ENCODE data around the gene DPM2.

DPM2 gene

GRCh38 chr9:127937388-127938297 is at the start of gene DPM2:
Gene DPM2 (minus strand): TSS chr9:127937854. CDS start chr9:127937820, 34 bp downstream.
- no peak for DNase-seq

GRCh38 chr9:127987103-127987614 is 49.5 kb upstream of the DPM2 start:
- no peak for DNase-seq

DNA sequence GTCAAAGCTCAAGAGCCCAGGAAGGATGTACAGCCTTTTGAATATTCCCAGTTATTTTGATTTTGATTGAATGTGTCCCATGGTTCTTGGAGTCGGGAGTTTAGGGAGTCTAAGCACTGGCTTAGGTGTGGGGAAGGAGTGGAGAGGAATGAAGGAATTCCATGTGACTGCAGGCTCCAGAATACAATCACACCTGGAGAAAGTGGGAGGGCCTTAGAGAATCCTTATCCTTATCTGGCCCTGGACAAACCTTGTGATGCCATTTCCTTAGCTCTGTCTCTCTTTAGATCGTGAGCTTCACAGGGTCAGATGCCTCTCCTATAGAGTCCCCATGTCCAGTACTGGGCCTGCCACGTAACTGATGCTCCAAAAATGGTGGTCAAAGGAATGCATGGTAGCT is 47.4 kb upstream of the DPM2 start:
- DNase-seq, result no peak

GRCh38 chr9:127983847-127984289 is 46.2 kb upstream of the DPM2 start:
- no peak for DNase-seq

DNA sequence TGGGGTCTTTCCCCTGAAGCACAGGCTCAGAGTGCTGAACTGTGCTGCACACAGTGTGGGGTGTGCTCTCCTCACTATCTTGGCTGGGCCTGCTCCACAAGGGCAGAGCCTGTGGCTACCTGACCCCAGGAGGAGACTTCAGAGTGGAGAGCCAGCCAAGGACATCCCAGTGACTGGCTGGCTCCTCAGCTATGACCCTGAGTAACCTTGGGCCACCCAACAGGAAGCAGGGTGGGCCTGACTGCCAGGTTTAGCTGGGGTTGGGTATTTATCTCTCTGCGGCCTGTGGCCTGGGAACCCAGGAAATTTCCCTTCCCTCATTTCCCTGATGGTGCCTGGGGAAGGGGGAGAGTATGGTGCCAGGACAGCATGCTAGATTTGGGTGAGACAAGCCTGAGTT is 45.3 kb upstream of the DPM2 start:
- DNase-seq, result no peak

- DNase-seq, result no peak
Observed at GRCh38 chr9:127981559-127982121, 44.0 kb upstream of the DPM2 start.

DNA sequence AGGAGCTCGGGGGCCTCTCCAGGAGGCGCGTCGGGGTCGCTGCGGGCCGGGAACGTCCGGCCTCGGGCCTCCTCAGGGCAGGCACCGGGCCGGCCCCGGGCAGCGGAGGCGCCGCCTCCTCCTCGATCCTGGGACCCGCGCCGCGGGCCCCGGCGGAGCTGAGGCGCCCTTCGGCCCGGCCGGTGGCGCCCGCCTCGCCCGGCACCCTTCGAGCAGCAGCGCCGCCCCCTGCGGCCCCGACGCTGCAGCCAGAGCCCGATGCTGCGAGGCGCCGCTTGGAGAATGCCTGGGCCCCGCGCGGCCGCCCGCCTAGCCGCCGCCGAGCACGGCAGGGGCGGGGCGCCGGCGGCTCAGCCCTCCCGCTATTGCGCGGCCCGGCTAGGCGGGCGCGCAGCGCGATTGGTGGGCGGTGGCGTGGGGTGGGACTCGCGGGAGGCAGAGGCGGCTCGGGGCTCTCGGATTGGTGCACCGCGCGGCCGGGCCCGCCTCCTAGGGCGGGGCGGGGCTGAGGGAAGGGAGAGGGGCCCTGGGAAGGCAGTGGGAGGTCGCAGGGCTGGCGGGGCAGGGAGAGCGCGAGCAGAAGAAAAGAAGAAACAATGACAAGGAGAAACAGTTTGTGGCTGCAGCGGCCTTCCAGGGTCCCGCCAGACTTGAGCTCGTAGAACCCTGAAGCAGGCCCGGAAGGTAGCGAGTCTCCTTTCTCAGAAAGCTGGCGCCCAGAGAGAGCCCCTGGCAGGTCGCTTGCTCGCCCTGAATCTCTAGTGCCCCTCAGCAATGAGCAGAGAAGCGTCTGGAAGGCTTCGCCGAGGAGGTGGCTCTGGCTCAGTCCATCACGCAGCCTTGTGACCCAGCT is 43.3 kb upstream of the DPM2 start, which contains the start of gene EEIG1:
TSS of gene EEIG1 (minus strand) at position 284 of the 853 bp plus-strand sequence. CDS start 852 bp downstream, outside the sequence.
- peak; percentile 46 for DNase-seq

GRCh38 chr9:127980060-127980705 is 42.5 kb upstream of the DPM2 start:
- no peak for DNase-seq

- no peak for DNase-seq
Observed at GRCh38 chr9:127979333-127980059, 41.8 kb upstream of the DPM2 start.

DNA sequence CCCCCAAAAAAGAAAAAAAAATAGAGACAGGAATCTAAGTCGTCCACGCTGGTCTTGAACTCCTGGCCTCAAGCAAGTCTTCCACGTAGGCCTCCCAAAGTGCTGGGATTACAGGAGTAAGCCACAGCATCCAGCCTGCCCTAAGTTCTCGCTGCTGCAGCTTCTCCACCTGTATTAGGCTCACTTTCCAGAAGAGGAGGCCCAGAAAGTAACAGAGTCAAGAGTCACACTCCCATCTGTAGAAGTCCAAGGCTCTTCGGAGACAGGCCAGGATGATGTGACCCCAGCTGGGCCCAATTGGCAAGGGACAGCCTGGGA is 41.3 kb upstream of the DPM2 start:
- DNase-seq, result no peak

- DNase-seq, result no peak
Observed at GRCh38 chr9:127977884-127978647, 40.4 kb upstream of the DPM2 start.

DNA sequence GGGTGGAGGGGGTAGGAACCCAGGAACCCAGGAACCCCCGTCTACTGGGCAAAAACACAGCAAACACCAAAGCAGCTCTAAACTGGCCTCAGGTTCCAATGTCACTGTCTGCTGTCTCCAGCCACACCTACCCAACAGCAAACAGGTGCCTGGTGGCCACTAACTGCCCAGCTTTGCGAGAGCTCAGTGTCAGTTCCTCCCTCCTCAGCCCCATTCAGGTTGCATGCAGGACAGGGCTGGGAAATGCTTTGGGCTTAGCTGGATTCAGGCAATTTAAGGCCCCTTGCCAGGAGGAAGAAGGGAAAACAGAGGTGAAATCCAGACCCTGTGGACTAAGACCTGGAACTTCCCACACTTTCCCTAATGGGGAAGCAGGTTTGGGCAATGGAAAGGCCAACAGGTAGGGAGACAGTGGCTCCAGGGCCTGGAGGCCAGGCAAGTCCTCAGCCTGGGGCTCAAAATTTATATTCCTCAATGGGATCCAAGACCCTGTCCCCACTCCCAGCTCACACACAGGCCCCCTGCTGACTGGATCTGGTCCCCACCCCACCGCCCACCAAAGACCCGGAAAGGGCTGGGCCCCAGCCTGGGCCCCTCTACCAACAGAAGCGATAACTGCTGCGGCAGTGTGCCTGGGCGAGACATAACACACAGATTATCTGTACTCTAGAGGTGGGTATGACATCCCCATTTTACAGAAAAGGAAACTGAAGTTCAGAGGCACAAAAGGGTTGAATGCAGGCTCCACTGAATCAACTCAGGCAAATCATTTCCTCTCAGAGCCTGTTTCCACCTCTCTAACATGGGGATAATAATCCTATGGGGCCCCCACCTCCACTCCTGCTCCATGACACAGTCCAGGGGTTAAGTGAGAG is 39.6 kb upstream of the DPM2 start:
- DNase-seq, result no peak

DNA sequence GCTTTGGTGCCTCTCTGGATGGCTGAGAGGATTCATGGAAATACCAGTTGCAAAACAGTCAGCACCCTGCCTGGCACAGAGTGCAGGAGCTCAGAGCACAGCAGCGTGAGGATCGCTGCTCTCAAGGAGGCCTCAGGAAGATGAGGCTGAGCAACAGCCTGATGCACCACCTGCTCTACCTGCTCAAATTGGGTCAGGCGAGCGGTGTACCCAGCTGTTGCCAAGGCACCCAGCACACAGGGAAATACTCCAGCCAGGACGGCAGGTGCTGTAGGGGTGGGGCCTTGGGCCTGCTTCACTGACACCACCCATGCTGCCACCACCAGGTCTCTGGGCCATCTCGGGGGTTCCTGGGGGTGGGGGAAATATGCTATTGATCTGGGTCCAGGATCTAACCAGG is 38.8 kb upstream of the DPM2 start:
- no peak for DNase-seq

GRCh38 chr9:127975376-127976315 is 38.0 kb upstream of the DPM2 start:
- no peak for DNase-seq

GRCh38 chr9:127974769-127975261 is 37.2 kb upstream of the DPM2 start:
- no peak for DNase-seq

DNA sequence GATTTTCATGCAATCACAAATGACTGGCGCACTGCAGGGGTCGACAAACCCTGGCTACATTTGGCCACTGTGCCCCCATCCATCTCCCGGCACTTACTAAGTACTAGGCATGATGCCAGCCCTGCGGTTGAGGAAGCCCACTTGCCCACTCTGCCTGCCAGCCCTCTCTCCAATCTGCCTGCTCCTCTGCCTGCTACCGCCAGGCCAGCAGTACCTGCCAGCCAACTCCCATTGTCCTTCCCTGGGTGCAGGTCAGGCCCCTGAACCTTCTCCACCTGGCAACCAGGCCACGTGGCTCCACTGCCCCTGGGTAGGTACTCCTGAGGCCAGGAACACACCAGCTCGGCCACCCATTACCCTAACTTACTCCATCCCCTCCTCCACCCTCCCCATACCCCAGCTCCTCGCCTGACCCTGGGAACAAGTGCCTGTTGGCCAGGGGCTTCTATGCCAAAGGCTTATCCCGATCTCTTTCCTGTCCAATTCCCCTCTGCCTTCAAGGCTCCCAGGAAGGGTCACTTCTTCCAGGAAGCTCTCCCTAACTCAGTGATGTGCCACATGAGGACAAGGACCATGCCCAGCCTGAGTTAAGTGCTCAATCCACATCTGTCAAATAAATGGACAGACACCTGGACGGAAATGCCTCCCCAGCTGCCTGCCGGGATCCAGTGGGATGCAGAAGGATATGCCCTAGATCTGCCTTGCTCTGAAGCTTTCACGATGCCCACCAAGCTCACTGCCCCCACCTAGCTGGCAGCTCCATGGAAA is 36.5 kb upstream of the DPM2 start:
- DNase-seq, result no peak

- no peak for DNase-seq
Observed at GRCh38 chr9:127973169-127974000, 35.7 kb upstream of the DPM2 start.

Measured in SIG-M5 (cell line).